Measurements from ENCODE around the gene JAG2.

DNA sequence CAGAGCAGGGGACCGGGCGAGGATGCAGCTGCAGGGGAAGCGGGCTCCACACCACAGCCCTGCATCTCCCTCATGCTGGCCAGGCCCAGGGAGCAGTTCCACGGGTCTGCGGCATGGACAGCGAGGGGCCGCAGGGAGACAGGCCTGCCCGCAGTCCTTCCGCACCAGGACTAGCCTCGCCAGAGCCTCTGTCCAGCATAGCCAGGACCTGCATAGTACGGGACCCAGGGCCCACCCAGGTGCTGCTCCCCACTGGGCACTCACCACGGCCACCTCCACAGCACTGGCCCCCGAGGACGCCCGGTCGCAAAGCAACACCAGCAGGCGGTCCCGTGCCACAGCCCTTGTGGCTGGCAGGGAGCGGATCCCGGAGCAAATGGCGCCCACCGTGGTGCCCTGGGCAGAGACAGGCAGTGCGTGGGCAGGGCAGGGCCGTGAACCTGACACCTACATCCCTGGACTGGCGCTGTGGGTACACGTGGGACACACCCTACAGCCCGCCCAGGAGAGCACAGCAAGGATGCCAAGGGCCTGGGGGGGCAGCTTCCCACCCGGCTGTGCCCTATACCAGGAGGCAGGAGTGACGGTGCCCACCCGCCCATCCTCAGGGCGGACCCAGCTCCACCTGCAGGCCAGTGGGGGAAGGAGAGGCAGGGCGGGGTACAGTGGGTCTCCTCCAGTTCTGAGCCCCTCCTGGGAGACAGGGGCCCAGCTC is 23.8 kb downstream of the JAG2 start:
- TF ChIP-seq GFI1B (tag by site-specific recombination; IDR thresholded peaks at IDR 0.05) (no peak), ZNF157 (tag by site-specific recombination; IDR thresholded peaks at IDR 0.05) (no peak), ZBTB20 (tag by site-specific recombination; IDR thresholded peaks at IDR 0.05) (no peak), KLF10 (tag by site-specific recombination; IDR thresholded peaks at IDR 0.05) (no peak), TCF7L2 (IDR thresholded peaks at IDR 0.05; ENCODE audit: borderline replicate concordance, low read depth, low read length) (no peak), SP2 (tag by site-specific recombination; IDR thresholded peaks at IDR 0.05) (0 out of 2 replicates have a peak, but pooled peaks have one; percentile 16), ZNF501 (tag by site-specific recombination; IDR thresholded peaks at IDR 0.05) (no peak), ZXDB (tag by site-specific recombination; IDR thresholded peaks at IDR 0.05) (no peak)
- TF ChIP-seq, protein P1, sequence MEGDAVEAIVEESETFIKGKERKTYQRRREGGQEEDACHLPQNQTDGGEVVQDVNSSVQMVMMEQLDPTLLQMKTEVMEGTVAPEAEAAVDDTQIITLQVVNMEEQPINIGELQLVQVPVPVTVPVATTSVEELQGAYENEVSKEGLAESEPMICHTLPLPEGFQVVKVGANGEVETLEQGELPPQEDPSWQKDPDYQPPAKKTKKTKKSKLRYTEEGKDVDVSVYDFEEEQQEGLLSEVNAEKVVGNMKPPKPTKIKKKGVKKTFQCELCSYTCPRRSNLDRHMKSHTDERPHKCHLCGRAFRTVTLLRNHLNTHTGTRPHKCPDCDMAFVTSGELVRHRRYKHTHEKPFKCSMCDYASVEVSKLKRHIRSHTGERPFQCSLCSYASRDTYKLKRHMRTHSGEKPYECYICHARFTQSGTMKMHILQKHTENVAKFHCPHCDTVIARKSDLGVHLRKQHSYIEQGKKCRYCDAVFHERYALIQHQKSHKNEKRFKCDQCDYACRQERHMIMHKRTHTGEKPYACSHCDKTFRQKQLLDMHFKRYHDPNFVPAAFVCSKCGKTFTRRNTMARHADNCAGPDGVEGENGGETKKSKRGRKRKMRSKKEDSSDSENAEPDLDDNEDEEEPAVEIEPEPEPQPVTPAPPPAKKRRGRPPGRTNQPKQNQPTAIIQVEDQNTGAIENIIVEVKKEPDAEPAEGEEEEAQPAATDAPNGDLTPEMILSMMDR (tag by site-specific recombination; IDR thresholded peaks at IDR 0.05) = 0 out of 2 replicates have a peak, but pooled peaks have one; percentile 9
- TF ChIP-seq, protein P2, sequence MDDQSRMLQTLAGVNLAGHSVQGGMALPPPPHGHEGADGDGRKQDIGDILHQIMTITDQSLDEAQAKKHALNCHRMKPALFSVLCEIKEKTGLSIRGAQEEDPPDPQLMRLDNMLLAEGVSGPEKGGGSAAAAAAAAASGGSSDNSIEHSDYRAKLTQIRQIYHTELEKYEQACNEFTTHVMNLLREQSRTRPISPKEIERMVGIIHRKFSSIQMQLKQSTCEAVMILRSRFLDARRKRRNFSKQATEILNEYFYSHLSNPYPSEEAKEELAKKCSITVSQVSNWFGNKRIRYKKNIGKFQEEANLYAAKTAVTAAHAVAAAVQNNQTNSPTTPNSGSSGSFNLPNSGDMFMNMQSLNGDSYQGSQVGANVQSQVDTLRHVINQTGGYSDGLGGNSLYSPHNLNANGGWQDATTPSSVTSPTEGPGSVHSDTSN (CRISPR knock-in tag; IDR thresholded peaks at IDR 0.05) = no peak
- TF ChIP-seq, protein P3, sequence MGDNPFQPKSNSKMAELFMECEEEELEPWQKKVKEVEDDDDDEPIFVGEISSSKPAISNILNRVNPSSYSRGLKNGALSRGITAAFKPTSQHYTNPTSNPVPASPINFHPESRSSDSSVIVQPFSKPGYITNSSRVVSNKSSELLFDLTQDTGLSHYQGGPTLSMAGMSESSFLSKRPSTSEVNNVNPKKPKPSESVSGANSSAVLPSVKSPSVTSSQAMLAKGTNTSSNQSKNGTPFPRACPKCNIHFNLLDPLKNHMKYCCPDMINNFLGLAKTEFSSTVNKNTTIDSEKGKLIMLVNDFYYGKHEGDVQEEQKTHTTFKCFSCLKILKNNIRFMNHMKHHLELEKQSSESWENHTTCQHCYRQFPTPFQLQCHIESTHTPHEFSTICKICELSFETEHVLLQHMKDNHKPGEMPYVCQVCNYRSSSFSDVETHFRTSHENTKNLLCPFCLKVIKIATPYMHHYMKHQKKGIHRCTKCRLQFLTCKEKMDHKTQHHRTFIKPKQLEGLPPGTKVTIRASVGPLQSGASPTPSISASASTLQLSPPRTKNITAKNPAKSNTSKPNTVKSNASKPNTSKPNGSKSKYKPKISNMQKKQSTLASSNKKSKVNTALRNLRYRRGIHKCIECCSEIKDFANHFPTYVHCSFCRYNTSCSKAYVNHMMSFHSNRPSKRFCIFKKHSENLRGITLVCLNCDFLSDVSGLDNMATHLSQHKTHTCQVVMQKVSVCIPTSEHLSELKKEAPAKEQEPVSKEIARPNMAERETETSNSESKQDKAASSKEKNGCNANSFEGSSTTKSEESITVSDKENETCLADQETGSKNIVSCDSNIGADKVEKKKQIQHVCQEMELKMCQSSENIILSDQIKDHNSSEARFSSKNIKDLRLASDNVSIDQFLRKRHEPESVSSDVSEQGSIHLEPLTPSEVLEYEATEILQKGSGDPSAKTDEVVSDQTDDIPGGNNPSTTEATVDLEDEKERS (tag by site-specific recombination; IDR thresholded peaks at IDR 0.05) = no peak
